Activated T-helper 1 cell treated with anti-CD3 and anti-CD28 coated beads, Interleukin-2, amount 50 U/mL, for 16 hours (primary cell): ENCODE measurements around the gene EFCAB11.
A peak's percentile ranks its signal among the peaks of the same experiment; 100 is the strongest.

ENCODE experiments used
- DNase-seq, 2 donors: peaks; one replicate each; pipeline ENCODE4 v3.0.0-alpha.2; 2020; ENCODE audit warnings: low read depth in 1 of 2, low spot score in 1 of 2

The EFCAB11 gene, protein sequence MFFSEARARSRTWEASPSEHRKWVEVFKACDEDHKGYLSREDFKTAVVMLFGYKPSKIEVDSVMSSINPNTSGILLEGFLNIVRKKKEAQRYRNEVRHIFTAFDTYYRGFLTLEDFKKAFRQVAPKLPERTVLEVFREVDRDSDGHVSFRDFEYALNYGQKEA

DNA sequence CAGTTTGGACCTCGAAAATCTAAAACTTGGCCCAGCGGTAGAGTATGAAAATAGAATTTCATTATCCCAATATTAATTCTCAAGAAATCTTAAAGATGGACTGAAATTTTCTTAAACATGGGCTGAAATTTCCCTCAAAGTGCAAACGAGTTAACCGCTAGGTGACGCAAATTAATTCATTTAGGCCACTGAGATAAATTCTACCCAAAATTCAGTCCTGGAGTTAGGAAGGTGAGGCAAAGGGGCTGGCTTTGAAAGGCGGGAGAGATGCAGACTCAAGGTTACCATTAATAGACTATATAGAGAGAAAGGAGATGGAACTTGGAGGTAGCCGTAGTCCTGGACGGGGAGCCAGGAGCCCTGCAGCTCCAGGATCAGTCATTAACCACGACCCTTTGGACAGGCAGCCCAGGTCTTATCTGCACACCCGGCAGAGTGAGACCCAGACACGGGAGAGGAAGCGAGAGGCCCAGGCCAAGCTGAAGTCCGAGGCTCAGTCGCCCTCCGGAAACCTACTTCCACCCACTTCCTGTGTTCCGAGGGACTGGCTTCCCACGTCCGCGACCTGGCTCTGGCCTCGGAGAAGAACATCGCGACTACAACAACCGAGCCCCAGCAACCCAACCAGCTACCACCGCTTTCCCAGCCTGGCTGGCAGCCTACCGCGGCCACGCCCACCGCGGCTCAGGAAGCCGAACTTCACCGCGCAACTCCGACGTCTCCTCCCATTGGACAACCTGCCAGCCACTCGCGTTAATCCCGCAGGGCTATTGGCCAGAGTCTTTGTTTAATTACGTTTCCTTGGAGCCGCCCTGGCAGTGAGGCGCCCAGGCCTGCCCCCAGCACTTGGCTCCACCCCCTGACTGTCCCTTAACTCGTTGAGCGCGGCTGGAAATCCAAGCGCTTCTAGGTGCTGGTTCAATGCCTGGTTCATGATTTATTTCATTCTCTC lies at the start of gene EFCAB11:
Gene EFCAB11 (minus strand): TSS at position 661 of the 952 bp plus-strand sequence. CDS start 70 bp downstream, at position 591.
- peak; percentile 87 to 93 for DNase-seq

DNA sequence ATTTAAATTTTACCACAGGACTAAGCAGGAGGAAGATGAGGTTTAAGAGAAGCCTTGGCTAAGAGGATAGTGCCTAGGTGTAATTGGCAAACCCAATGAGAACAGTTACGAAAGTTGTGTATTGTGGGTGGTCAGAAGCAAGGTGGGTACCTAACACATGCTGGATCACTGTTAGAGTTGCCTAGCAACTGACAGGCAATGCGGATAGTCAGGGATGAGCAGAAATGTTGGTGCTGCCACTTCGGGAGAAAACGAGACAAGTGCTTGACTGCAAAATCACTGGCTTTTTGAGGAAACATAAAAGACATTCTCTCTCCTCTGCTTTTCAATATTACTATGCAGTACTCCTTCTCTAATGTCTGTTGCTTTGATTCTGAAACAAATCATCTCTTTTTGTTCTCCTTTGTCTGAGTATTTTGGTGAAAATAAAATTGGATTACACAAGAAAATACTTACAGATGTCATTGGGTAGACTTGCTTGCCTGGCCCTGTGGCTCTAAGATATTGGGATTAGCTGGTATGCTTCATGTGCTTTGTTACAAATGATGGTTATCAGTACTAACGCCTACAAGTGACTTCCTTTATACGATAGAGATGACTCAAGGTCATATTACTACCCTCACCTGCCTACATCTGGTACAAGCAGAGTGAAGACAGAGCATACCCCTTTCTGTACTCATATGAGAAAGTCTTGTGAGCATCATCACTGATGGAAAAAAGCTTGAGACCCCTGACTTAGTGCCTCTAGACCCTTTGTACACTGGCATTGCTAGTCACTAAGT lies 49.2 kb upstream of the EFCAB11 start:
- no peak for DNase-seq

GRCh38 chr14:90000935-90001334 lies 46.4 kb upstream of the EFCAB11 start:
- no peak for DNase-seq

GRCh38 chr14:89996963-89997362 lies 42.4 kb upstream of the EFCAB11 start:
- no peak for DNase-seq

GRCh38 chr14:89992273-89992672 lies 37.7 kb upstream of the EFCAB11 start:
- no peak for DNase-seq

DNA sequence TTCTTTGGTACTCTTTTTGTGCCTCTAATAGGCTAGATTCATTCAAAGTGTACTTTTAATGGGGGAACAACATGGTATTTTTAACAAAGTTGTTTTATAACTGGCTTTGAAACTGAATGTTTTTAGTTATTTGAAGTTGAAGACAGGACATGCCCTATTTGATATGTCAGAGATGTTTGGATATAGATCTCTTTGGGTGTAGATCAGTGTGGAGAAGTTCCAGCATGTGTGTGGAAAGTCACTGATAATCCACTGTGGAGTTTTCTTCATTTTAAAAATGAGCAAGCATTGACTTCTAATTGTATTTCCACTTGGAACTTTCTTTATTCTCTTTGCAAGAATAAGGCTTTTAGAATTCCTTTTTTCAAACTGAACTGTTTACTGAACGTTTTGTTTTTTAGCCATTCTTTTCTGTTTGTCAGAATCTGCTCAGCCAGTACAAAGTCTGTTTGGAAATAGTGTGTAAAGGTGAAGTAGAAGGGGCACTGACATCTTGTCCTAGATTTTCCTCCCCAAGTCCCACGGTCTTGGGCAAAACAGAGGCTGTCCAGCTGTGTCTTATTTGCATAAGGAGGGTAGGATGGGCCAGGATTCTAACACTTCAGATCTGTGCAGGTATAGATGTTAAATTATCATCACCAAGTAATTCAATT lies 36.2 kb upstream of the EFCAB11 start:
- no peak for DNase-seq

GRCh38 chr14:89990218-89990617 lies 35.7 kb upstream of the EFCAB11 start:
- no peak for DNase-seq

- no peak for DNase-seq
Measured at GRCh38 chr14:89988787-89989186, 34.3 kb upstream of the EFCAB11 start.

DNA sequence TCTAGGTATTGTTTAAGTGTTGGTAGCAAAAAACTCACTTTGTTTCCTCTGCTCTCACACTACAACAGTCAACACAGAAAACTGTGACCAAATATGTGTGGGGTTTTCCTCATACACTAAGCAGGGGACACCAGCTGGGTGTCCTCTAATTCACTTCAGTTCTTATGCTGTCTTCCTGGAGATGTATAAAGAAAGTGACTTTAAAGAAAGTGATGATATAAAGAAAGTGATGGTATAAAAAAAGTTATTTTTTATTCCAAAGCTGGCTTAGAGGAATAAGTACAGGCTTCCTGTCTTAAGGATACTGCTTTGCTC lies 32.6 kb upstream of the EFCAB11 start:
- no peak for DNase-seq

GRCh38 chr14:89986462-89987160 lies 32.1 kb upstream of the EFCAB11 start:
- no peak for DNase-seq

- DNase-seq: no peak
Measured at GRCh38 chr14:89983375-89983774, 28.8 kb upstream of the EFCAB11 start.

DNA sequence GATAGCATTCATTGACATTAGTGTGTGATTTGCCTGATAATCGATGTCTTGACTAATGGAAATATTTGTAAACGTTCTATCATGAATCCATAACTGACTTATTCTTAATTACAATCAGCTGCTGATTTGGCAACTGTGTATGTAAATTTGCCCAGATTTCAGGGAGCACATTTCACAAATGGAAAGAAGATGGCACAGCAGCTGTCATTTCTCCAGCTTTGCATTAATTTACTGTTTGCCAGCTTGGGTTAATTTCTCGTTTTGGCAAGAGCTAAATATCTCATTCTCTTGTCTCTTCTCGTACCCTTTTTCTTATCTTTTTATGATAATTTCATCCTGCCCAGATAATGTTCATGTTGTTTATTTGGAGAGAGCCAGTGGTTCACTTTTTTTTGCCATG lies 24.1 kb upstream of the EFCAB11 start:
- DNase-seq: no peak

GRCh38 chr14:89977668-89978067 lies 23.1 kb upstream of the EFCAB11 start:
- no peak for DNase-seq

DNA sequence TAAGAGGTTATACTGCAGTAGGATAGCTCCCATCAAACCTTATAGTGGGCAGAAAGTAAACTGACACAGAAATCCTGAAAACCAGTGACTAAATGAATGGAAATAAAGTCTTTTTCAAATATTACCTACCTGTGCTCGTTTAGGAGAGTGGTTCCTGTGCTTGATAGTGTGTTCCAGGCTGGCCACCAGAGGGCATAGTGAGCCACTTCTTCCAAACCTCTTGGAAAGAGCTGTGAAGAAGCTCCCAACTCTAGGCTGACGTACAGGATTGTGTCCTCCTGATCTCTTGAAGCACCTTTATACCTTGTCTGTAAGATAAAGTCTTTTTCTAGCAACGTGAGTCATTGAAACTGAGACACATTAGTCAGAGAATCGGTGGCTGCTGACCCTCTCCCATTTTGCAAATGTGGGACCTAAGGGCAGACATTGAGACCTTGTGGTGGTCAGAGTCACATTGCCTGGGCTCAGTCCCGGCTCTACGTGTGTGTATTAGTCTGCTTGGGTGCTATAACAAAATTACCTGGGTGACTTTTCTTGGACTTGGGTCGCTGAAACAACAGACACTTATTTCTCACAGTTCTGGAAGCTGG lies 18.8 kb upstream of the EFCAB11 start:
- no peak for DNase-seq

GRCh38 chr14:89965839-89966238 lies 11.3 kb upstream of the EFCAB11 start:
- no peak for DNase-seq

GRCh38 chr14:89963288-89963978 lies 8.9 kb upstream of the EFCAB11 start:
- no peak for DNase-seq

DNA sequence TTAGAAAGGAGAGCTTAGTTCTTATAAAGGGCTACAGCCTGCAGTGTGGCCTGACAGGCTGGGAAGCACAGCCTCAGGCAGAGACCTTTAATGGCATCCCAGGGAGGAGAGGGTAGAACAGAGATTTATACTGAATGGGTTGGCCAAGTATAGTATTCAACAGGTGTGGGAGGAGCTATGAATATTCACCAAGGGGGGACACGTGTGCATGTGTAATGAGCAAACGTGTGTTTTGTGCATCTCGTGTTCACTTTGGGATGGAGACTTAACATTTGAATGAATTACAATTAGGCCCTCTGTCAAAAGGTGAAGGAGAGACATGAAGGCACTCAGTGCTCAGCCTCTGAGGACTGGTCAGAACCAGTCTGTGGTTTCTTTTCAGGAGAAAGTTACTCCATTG lies 6.4 kb upstream of the EFCAB11 start:
- DNase-seq: no peak

DNA sequence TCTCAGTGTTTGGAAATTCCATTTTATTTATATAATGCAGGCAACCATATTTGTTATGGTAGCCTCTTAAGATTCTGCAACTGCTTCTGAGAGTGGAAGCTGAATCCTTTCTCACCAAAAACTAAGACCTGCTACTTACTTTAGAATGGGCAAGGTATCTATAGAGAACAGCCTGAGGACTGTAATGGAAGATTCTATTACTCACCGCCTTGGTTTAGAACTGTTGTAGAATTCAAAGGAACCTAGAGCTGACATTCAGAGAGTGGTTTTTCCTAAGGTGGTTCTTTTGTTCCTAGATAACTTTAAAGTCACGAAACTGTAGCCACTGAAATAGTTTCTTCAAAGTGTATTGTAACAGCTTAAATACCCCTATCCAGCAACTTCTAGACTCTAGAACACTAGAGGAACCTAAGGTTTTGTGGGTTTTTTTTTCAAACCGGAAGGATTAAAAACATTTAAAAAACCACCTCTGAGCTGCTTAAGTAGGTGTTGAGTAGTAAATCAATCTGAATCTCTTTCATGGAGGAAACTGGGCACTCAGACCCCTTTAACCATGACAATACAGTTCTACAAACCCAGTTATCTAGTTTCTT lies 5.4 kb upstream of the EFCAB11 start:
- no peak for DNase-seq

DNA sequence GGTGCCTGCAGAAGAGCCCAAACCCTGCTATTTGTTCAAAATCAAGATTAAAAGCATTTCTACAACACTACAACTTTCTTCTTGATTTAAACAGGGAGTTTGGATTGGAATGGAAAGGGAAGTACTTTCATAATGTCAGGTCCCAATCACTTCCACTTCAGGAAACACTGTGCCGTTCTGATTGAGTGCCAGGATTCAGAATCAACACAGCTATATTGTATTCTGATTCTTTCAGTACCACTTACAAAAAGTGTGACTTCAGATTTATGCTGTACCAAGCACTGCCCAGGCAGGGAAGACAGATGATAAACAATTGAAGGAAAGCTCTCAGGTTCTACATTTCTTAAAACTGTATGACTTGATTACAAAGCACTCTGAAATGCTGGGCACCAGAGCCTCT lies 4.4 kb upstream of the EFCAB11 start:
- no peak for DNase-seq
